Colon (tissue), 2 donors: ENCODE results near the gene GRAP.

Experiments used
- FAIRE-seq: peaks from 2 replicates; lab custom pipeline; 2012; peaks lifted over from hg19 to GRCh38; lab: Jason Lieb, UNC
- donor health status: control.
- donor health status: control.

Gene GRAP

GRCh38 chr17:19017804-19018599 is 28.8 kb downstream of the GRAP start:
- FAIRE-seq: no peak

DNA sequence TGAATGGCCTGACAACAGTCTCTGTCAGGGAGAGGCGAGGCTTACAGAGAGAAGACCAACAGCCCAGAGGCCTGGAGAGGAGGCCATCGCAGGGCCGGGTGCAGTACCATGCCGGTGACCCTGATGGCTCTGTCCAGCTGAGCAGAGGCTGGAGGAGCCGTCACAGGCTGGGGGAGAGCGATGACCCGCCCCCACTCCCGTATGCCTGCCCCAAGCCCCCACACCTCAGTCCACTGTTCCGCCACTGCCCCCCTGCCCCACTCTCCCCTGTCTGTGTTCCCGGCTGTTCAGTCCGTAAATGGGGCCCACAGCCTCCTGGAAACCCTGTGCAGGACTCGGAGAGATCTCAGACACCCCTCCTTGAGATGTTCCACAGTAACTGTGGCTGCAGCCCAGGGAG is 29.4 kb downstream of the GRAP start:
- no peak for FAIRE-seq

DNA sequence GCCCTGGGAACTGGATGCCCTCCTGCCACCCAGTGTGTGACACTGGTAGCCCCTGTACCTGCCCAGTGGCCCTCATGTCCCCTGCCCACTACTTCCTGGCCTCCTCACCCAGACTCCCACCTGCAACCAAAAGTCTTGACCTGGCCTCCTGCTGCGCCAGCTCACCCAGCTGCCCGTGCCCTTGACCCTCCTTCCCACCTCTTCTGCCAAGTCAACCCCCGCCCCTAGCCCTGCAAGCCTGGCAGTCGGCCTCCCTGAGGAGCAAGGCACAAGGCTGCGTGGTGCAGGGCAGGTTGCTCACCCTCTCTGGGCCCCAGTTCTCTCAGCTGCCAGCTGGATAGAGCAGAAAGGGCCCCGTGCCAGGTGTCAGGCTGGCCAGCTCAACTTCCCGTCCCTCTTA is 29.9 kb downstream of the GRAP start:
- FAIRE-seq: no peak

- no peak for FAIRE-seq
Observed at GRCh38 chr17:19016297-19016696, 30.5 kb downstream of the GRAP start.

DNA sequence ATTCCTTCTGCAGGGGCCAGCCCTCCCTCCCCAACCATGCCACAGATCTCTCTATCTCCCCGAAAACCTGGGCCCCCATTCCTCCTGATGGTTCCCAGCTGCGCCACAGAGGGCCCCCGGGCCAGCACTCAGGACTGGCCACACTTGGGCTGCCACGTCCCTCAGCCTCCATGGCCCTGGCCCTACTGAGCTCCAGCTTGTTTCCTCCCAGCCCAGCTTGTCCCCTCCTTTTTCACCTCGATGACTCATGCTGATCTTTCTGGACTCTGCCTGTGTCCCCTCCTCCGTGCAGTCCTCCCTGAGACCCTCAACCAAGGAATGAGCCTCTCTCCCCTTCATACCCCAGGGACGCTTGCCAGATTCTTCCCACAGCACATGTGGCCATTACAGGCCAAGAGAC is 31.3 kb downstream of the GRAP start:
- no peak for FAIRE-seq

DNA sequence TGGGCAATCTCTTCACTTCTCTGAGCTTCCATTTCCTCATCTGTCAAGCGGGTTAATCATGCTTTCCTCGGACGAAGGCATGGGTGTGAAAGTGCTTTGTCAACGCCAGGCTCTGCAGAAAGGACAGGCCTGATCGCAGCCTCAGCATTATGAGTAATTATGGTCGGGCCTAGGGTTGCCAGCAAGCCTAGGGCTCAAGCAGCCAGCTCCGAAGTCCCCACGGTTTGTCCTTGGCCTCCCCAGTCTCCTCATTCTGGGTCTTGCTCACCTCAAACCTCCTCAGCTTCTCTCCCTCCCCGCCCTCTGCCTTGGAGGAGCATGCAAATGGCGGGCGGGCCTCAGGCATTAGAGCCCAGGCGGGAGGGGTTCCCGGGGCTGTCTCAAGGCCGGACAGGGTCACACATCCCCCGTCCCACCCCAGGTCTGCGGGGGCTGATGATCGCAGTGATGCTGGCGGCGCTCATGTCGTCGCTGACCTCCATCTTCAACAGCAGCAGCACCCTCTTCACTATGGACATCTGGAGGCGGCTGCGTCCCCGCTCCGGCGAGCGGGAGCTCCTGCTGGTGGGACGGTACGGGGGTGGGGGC is 32.0 kb downstream of the GRAP start:
- FAIRE-seq: no peak

DNA sequence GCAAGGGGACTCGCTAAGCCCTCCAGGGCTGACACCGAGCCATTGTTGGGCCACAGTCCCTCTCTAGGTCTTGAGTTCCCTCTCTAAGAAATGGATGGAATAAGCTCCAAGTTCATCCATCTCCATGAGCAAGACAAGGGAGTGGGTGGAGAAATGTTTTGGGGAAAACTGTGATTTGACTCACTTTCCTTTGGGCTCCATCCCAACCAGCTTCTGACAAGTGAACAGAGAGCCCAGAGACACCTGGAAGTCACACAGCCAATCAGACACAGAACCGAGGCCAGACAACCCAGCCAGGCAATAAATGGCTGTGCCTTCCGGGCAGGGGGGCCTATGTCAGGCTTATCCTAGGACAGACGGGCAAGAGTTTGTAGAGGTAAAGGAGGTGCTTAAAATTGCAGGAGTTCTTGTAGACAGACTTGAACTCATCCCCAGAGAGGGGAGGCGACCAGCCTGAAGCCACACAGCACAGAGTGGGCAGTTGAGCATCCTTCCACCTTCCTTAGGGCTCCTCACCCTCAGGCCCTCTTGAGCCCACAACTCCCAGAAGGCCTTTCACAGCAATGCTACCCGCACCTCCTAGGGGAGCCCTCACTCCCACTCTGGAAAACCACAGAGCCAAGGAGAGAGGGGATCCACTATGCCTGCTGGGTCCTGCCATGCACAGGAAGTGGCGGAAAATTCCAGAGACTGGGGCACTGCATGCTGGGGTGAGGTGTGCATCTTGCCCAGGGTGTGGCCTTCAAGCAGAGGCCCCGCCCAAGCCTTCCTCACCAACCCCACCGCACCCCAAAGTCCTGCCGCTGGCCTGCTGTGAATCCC is 32.7 kb downstream of the GRAP start:
- no peak for FAIRE-seq

DNA sequence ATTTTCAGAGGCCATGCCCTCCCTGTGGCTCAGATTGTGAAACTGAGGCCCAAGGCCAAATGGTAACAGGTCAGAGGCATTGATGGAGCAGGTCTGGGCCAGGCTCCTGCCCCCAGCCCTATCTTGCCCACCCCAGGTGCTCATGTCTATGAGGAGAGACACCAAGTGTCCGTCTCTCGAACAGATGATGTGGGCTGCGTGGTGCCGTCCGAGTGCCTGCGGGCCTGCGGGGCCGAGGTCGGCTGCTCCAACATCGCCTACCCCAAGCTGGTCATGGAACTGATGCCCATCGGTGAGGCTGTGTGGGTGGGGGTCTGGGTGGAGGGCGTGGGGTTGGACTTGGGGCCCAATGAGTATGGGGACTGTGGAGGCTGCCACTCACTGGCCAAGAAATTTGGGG is 33.5 kb downstream of the GRAP start:
- FAIRE-seq: no peak

- no peak for FAIRE-seq
Observed at GRCh38 chr17:19012171-19013080, 34.3 kb downstream of the GRAP start.

DNA sequence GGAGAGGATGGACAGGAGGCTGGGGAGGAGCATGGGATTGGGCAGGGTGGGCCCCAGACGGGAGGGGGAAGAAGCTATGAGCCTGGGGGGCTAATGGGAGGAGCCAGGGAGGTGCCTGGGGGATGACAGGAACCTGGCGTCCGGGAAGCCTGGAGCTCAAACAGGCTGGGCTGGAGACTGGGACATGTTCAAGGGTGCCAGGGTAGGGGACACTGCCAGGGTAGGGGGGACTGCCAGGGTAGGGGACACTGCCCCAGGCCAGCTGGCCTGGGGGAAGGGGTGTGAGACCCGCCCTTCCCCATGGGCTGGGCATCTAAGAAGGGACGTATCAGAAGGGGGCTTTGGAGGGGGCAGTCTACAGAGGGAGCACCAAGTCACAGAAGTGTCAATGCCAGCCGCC is 35.2 kb downstream of the GRAP start:
- FAIRE-seq: no peak

DNA sequence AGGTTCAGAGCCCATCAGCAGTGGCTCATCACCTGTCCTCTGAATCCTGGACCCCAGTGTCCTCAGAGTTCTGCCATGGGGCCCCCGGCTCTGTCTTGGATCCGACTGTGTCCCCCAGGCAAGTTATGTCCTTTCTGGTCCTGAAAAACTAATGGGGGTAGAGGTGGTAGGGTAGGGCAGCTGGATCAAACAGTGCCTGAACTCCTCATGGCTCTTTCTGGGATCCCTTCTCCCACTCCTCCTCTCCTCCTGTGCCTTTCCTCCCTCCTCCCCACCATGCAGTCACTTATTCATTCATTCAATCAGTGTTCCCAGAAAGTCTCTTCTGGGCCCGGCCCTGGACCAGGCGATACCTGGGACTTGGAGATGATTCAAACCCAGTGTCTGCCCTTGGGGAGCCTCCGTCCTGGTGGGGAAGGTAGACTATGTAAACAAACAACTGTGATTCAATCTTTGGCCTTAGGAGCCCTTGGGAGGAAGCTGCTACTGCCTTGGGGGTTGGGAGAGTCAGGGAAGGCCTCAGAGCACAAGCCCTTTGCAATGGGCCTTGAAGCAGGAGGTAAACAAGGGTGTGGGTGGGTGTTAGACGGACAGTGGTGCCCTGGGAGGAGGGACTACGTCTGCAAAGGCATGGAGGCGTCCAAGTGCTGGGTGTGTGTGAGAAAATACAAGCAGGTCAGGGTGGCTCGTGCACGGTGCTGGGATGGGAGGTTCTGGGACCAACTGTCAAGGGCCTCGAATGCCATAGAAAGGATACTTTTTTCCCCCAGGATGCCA is 35.8 kb downstream of the GRAP start:
- no peak for FAIRE-seq

GRCh38 chr17:19009970-19010369 is 36.8 kb downstream of the GRAP start:
- FAIRE-seq: no peak

- no peak for FAIRE-seq
Observed at GRCh38 chr17:19006698-19007097, 40.1 kb downstream of the GRAP start.

- no peak for FAIRE-seq
Observed at GRCh38 chr17:19005789-19006430, 40.8 kb downstream of the GRAP start.

DNA sequence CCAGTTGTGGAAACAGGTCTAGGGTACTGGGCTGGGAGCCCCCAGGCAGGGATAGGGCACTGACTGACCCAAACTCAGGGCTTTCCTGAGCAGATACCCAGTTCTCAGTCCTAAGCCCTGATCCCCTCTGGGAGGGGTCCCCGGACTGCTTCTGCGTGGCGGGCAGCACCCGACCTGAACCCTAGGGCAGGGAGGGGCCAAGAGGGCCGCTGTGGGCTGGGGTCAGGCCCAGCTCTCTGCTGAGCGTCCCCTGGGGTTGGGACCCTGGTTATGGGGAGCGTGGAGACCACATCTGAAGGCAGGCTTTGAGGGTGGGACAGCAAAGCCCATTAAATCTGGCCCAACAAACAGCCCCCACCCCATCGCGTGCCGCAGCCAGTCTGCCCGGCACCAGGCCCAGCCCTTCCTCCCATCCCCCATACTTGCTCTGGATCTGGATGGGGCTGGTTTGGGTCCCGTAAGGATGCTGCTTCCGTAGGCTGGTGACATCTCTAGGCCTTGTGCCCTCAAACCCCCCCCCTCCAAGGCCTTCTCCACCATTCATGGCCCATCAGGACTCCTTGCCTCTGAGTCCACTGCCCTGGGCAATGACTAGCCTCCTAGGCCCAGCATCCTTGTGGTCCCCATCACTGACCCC is 41.5 kb downstream of the GRAP start:
- FAIRE-seq: no peak

DNA sequence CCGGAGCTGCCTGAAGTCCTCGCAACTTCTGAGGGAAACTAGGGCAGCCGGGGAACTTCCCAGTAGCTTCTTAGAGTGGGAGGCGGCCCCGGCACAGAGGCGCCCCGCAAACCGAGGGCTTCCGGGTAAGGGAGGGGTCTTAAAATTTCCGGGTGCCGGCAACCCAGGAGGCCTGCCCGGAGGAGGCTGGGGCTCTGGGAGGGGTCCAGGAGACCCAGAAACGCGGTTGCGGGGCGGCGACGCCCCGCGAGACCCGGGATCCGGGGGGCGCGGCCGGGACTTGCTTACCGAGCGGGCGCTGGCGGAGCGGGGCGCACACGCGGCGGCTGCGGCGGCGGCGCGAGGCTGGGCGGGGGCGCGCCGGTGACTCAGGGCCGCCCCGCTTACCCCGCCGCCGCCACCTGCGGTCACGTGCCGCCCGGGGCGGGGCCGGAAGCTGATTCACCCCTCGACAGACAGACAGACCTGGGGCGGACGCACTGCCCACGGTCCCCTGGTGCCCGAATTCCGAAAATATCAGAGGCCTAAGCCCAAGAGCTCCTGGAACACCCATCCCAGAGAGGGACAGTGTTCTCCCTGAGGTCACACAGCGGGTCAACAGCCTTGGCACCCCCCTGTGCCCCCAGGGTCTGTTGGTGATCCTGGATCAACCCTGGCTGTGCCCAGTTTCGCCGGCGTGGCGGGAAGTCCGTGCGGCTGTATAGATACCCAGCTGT is 42.2 kb downstream of the GRAP start, which contains the start of gene FAM83G:
TSS of gene FAM83G (minus strand) at position 344 of the 716 bp plus-strand sequence. CDS start 723 bp downstream, outside the sequence.
- FAIRE-seq: no peak

GRCh38 chr17:19003543-19004420 is 43.0 kb downstream of the GRAP start:
- FAIRE-seq: no peak

GRCh38 chr17:19002805-19003542 is 43.8 kb downstream of the GRAP start:
- FAIRE-seq: no peak
